Activated T-cell treated with anti-CD3 and anti-CD28 coated beads for 4 hours (primary cell): ENCODE measurements around the gene SP5.
"Not testable (repeated sequence)": the region's sequence is repeated elsewhere in the genome, so short reads cannot be mapped to it uniquely, and the experiment has no call there.

ENCODE experiments used
- DNase-seq: peaks from one replicate; pipeline ENCODE4 v3.0.0-alpha.2; 2020

SP5 gene

GRCh38 chr2:170740660-170741059 is 25.5 kb downstream of the SP5 start:
- no peak for DNase-seq

- DNase-seq = no peak
Measured at GRCh38 chr2:170742000-170742399, 26.9 kb downstream of the SP5 start.

DNA sequence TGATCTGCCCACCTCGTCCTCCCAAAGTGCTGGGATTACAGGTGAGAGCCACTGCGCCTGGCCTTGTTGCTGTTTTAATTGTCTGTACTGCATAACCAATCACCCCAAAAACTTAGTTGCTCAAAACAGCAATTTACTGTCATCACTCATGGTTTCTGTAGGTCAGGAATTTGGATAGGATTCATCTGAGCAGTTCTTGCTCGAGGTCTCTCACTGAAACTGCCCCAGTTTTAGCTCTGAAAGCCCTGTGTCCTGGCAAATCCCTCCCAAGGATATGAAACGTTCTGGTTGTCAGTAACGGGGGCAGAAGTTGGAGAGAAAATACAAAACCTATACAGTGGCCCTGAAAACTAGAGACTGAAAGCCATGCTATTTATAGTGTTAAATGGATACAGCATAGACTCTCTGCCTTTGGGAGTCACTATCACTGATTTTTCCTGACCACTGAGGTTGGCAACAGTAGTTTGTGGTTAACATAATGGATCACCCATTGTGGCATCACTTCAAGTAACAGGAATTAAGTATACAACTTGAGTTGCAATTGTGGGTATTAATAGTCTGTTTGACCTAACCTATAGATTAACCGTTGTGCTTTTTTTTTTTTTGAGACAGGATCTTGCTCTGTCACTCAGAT is 27.9 kb downstream of the SP5 start:
- DNase-seq = no peak

DNA sequence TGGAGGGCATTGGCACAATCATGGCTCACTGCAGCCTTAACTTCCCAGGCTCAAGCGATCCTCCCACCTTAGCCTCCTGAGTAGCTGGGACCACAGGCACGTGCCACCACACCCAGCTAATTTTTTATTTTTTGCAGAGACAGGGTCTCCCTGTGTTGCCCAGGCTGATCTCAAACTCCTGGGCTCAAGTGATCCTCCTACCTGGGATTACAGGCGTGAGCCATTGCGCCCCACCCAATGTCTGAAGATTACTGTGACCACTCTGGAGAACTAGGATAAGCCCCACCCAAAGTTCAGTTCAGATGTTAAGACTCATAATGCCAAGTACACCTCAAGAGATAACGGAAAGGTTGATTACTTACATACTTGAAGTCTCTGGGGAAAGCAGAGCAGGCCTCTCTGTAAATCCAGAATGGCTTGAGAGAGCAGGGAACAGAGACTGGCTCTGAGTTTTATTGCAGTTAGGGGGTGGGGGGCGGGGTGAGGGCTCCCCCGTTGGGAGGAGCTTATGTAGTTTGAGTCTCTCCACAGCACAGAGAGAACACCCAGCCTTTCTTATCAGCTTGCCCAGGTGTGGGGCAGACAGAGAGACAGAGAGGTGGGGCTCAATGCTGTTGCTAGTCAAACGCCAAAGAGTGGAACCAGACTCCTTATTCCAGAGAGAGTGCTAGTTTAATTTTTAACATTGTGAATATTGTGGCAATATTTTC is 28.5 kb downstream of the SP5 start:
- DNase-seq = no peak

GRCh38 chr2:170744248-170745002 is 29.3 kb downstream of the SP5 start:
- DNase-seq = no peak

DNA sequence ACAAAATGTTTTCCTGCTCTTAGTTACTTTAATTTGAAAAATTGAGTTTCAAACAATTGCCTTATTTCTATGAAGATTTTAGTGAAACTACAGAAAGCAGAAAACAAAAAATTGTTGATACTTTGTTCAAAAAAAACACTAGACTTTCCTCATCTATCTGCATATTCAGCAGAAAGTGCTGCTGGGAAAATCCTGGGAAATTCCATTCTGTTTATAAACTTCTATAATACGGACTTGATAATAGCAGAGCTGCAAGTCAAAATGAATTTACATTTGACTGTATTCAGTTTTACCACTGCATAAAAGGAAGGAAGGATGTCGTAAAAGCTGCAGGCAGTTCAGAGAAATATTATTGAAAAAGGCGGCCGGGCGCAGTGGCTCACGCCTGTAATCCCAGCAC is 30.2 kb downstream of the SP5 start:
- no peak for DNase-seq

DNA sequence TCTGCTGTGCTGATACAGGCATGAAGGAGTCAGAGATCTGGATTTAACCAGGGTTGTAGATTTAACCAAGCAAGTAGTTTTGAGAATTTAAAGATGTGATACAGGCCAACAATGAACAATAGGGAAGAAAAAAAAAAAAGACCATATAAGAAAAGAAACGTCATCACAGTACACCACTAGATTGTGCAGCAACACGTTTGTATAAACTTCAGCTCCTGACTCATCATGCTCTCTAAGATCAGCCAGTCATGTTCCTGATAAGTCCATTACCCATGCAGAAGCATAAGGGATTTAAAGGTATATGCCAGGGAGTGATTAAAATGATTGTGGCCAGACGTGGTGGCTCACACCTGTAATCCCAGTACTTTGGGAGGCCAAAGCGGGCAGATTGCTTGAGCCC is 32.8 kb downstream of the SP5 start:
- no peak for DNase-seq

DNA sequence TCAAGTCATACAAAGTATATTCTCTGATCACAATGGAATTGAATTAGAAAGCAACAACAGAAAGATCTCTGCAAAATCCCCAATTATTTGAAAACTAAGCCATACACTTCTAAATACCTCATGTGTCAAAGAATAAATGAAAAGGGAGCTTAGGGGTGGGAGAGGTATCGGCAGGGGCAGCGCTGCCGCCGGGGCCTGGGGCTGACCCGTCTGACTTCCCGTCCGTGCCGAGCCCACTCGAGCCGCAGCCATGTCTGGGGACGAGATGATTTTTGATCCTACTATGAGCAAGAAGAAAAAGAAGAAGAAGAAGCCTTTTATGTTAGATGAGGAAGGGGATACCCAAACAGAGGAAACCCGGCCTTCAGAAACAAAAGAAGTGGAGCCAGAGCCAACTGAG is 36.4 kb downstream of the SP5 start:
- DNase-seq = not testable (repeated sequence)

DNA sequence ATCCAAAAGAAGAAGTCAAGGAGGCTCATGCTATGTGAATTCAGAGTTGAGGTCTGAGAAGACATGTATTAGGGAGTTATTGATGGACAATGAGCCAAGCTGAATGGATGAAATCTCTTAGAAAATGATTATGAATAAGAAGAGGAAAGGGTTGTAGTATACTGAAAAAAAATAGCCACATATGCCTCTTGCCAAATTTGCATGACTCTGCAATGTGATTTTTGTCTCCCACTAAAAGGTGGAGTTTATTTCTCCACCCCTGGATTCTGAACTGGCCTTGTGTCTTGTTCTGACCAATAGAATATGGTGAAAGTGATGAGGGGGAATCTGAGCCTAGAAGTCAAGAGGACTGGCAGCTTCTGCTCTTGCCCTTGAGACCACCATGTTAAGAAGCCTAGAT is 46.4 kb downstream of the SP5 start:
- DNase-seq = no peak

DNA sequence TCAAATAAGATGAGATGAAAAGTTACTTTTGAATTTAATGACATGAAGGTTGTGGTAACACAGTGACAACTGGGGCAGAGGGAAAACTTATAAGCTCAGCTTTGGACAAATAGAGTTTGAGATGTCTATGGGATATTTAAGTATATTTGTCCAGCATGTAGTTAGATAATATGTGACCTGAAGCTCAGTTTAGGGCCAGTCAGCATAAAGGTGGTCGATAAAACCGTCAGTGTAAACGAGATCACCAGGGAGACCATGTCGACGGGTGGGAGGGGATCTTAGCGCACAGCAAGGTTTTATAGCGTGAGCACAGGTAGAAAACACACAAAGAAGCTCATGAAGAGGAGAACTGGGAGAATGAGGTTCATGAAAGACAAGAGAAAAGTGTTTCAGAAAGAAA is 47.6 kb downstream of the SP5 start:
- no peak for DNase-seq

DNA sequence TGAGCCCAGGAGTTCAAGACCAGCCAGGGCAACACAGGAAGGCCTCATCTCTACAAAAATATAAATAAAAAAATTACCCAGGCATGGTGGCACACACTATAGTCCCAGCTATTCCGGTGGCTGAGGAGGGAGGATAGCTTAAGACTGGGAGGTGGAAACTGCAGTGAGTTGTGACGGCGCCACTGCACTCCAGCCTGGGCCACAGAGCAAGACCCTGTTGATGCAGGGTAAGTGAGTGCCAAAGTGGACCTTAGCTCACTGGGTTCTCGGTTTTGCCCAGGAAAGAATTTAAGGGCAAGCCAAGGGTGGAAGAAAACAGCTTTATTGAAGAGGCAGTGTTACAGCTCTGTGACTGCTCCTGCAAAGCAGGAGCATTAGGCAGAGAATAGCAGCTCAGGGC is 48.1 kb downstream of the SP5 start:
- no peak for DNase-seq

DNA sequence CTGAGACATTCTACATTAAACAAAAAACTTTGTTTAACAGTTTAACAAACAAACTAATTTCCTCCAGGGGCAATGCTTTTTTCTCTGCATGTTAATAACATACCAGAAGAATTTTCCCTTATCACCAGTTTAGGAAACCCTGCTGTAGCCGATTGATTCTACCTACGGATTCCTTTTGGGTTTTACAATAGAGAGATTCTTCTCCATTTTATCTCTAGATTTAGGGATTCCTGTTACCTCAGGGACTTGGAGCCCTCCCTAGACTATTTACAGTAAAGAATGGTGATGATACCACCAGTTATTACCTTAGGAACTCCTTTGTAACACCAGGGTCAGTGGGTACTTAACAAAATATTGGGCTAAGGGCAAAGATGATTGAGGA is 49.7 kb downstream of the SP5 start:
- no peak for DNase-seq

- no peak for DNase-seq
Measured at GRCh38 chr2:170766693-170767092, 51.6 kb downstream of the SP5 start.
